ENCODE data around the gene MOXD1. TPM values are rescaled to one million over a fixed set of nuclear protein-coding genes. Genes with fewer than 3 reads are reported as not detected.

MOXD1 gene
- total and polyA plus RNA-seq, 12 donors = 0.80 to 4.9 (median 1.9) TPM

DNA sequence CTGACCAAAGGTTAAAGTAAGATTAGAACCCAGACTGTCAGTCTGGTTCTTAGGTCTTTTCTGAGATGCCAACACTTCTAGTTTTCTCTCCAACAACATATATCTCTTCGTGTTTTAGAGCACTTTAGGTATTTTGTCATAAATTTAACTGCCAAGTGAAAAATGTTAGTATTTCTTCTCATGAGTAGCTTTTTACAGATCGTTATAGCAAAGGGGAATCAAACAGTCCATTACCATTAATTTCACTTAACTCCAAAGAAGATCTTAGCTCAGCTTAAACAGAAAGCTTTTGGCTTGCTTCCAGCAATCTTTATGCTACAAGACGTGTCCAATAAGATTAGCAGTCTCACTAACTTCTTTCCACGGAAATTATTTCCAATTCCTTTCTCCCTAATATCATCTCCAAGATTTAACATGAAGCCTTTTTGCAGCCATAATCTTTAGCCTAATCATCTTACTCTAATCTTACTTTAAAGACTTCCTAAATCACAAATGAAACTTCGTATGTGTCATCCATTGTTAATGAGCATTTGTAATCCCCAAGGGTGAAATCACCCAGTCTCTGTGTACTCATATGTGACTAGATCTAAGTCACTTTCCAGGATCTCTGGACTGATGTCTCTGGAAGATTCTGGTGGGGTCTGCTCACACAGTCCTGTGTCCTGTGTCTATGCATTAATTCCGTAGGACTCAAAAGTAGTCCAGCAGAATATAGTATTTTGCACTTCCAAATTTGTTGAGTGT is 38.7 kb downstream of the MOXD1 start:
- intact Hi-C loops (cut with DNase I) = no loop called here
- no peaks in the 10 kb centered on the region for H3K9me3 ChIP-seq
- TF ChIP-seq, protein P1, sequence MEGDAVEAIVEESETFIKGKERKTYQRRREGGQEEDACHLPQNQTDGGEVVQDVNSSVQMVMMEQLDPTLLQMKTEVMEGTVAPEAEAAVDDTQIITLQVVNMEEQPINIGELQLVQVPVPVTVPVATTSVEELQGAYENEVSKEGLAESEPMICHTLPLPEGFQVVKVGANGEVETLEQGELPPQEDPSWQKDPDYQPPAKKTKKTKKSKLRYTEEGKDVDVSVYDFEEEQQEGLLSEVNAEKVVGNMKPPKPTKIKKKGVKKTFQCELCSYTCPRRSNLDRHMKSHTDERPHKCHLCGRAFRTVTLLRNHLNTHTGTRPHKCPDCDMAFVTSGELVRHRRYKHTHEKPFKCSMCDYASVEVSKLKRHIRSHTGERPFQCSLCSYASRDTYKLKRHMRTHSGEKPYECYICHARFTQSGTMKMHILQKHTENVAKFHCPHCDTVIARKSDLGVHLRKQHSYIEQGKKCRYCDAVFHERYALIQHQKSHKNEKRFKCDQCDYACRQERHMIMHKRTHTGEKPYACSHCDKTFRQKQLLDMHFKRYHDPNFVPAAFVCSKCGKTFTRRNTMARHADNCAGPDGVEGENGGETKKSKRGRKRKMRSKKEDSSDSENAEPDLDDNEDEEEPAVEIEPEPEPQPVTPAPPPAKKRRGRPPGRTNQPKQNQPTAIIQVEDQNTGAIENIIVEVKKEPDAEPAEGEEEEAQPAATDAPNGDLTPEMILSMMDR (IDR thresholded peaks at IDR 0.05) = no peak
- H3K4me1 ChIP-seq = peaks cover 0 to 5% (median 0%) of the 10 kb centered on the region in 9 donors
- no peaks in the 10 kb centered on the region for H3K36me3 ChIP-seq
- no peaks in the 10 kb centered on the region for H3K27me3 ChIP-seq
- 59 to 63% methylated on average over 6 of the region's 6 CpGs for WGBS, 2 donors
- ATAC-seq (no peak), DNase-seq (no peak)
- no peak overlapping the region for H3K4me3 ChIP-seq
- H3K27ac ChIP-seq = no peak overlapping the region

DNA sequence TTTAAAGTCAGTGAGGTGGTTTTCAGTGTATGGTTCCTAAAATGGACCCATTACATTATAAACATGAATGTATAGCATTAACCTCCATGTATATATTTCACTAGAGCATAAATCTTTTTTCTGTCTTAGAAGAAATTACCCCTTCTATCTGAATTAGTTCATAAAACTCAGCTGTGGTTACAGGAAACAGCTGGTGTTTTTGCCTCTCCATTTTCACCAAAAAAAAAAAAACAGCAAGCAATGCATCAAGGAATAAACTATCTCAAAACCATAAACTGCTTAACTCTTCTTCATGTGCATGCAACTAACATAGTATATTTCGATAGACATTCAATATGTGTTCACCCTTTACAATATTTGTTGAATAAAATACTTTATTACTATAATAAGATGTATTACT is 40.2 kb downstream of the MOXD1 start:
- intact Hi-C loops (cut with DNase I) = no loop called here
- DNase-seq = no peak
- ATAC-seq = no peak
- H3K36me3 ChIP-seq = no peaks in the 10 kb centered on the region
- H3K4me1 ChIP-seq = peaks cover 0 to 11% (median 0%) of the 10 kb centered on the region in 9 donors
- WGBS, 2 donors = 87 to 95% methylated on average over 1 of the region's 1 CpG
- H3K9me3 ChIP-seq = no peaks in the 10 kb centered on the region
- TF ChIP-seq, protein P1 (IDR thresholded peaks at IDR 0.05) = no peak
- H3K27ac ChIP-seq = no peak overlapping the region
- H3K27me3 ChIP-seq = no peaks in the 10 kb centered on the region
- H3K4me3 ChIP-seq = no peak overlapping the region

DNA sequence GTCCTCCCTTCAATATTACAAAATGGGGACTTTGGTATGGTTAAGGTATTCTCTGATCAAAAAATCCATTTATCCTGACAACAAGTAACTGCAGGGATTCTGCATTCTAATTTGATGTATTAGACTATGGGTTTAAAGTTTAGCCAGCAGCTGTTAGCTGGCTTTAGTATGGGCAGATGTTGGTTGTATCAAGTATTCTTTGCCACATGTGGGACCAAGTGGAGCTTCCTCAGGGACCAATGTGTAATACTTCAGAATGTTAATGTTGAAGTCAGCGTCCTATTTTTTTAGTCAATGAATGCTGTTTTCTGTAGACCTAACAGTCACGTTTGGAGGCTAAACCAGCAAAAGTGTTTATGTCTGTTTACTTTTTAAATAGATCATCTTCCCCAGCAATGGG is 41.4 kb downstream of the MOXD1 start:
- H3K27me3 ChIP-seq = no peaks in the 10 kb centered on the region
- TF ChIP-seq, protein P1 (IDR thresholded peaks at IDR 0.05) = no peak
- ATAC-seq (no peak), DNase-seq (no peak)
- H3K9me3 ChIP-seq = no peaks in the 10 kb centered on the region
- WGBS, 2 donors = 74 to 83% methylated on average over 2 of the region's 2 CpGs
- no peak overlapping the region for H3K4me3 ChIP-seq
- intact Hi-C loops (cut with DNase I) = no loop called here
- H3K27ac ChIP-seq = no peak overlapping the region
- no peaks in the 10 kb centered on the region for H3K36me3 ChIP-seq
- peaks cover 0 to 11% (median 0%) of the 10 kb centered on the region in 9 donors for H3K4me1 ChIP-seq

DNA sequence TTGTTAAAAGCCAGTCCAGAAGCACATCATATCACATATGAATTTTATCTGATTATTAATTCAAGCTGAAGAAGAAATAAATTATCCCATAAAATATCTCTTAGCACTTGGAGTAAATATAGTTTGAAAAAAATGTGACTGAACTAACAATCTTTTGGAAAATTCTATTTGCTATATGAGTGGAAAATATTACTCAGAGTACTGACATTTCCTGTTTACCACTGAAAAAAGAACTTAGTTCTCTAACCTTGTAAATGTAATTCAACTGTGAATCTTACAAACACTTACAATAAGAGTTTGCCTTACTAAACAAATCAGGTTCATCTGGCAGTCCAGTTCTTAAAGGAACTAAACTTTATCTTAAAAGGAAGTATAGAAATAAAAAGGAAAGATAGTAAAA is 44.2 kb downstream of the MOXD1 start:
- TF ChIP-seq, protein P1 (IDR thresholded peaks at IDR 0.05) = no peak
- peaks cover 0 to 6% (median 0%) of the 10 kb centered on the region in 9 donors for H3K4me1 ChIP-seq
- intact Hi-C loops (cut with DNase I) = no loop called here
- no peak for ATAC-seq
- no peak overlapping the region for H3K27ac ChIP-seq
- H3K4me3 ChIP-seq = no peak overlapping the region
- no peak for DNase-seq
- no peaks in the 10 kb centered on the region for H3K27me3 ChIP-seq
- no peaks in the 10 kb centered on the region for H3K9me3 ChIP-seq
- H3K36me3 ChIP-seq = no peaks in the 10 kb centered on the region
